Measurements from ENCODE around the gene ZNF503.

DNA sequence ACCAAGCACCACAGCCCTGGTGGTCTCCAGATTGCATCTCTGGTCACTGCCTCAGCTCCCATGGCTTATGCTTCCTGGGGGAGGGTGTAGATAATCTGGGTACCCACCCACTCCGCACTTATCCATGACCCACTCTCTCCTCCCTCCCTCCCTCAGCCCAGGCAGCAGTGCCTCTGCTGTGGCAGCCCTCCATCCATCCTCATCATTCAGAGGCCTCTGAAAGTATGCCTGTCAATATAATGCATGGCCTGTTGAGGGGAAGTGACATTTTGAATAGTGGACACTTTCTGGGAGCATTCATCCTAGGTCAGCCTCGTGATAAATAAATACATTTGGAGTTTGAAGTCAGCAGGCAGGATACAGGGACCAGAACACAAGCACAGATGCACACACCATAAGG lies 23.2 kb downstream of the ZNF503 start:
- TF ChIP-seq CTCF (IDR thresholded peaks at IDR 0.05; ENCODE audit: low read depth, low read length) (no peak), EZH2phosphoT487 (IDR thresholded peaks at IDR 0.05; ENCODE audit: low read depth) (no peak)

All from OCI-LY3 (cell line).